GM18507 (cell line): ENCODE data around the gene PPOX.
A peak's percentile ranks its signal among the peaks of the same experiment; 100 is the strongest.

ENCODE experiments used
- DNase-seq: peaks from one replicate; pipeline ENCODE4 v3.0.0; 2011; ENCODE audit warnings: low read depth; ENCODE audit not compliant: insufficient read length; ENCODE audit errors: extremely low spot score
- FAIRE-seq: peaks from 2 replicates; lab custom pipeline; 2011; peaks lifted over from hg19 to GRCh38; lab: Jason Lieb, UNC

The PPOX gene

GRCh38 chr1:161172349-161172748 is 6.1 kb downstream of the PPOX start:
- no peak for FAIRE-seq
- DNase-seq = no peak

DNA sequence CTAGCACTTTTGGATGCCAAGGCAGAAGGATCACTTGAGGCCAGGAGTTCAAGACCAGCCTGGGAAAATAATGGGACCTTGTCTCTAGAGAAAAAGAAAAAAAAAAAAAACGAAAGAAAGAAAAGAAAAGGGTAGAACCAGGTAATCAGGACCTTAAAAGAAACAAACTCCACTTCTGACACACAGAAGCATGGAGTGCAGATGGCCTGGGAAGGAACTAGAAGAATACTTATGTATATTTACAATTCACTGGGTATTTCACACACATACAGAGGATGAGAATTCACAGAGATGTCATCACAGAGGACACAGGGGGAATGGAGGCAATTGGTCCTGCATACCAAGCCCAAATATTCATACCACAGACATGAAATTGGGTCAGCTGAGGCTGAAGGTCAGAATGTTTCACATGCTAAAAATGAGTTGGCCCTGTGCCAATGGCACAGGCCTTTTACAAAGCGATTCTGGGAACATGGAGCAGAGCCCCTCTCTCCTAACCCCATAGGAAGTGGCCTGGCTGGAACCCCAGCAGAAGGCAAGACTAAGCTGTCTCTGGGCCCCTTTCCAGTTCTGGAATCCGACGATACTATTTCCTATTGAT is 6.7 kb downstream of the PPOX start:
- FAIRE-seq (no peak), DNase-seq (no peak)

GRCh38 chr1:161173711-161174110 is 7.5 kb downstream of the PPOX start:
- no peak for DNase-seq
- no peak for FAIRE-seq

DNA sequence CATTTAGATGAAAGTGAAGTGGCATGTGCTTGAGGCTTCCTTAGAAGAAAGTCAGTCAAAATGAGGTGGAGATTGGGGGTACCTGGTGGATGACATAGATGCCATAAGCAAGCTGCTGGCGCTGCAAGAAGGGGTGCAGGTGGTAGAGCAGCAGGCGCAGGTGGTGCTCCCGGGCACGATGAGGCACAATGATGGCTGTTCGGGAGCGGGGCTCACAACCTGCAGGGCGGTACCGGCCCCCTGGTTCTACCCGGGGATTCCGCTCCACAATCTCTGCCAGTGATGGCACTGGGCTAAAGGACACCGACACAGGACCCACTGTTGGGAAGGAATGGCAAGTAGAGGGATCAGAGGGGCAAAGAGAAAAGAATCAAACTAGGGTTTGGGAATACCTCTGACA is 8.7 kb downstream of the PPOX start:
- no peak for FAIRE-seq
- no peak for DNase-seq

DNA sequence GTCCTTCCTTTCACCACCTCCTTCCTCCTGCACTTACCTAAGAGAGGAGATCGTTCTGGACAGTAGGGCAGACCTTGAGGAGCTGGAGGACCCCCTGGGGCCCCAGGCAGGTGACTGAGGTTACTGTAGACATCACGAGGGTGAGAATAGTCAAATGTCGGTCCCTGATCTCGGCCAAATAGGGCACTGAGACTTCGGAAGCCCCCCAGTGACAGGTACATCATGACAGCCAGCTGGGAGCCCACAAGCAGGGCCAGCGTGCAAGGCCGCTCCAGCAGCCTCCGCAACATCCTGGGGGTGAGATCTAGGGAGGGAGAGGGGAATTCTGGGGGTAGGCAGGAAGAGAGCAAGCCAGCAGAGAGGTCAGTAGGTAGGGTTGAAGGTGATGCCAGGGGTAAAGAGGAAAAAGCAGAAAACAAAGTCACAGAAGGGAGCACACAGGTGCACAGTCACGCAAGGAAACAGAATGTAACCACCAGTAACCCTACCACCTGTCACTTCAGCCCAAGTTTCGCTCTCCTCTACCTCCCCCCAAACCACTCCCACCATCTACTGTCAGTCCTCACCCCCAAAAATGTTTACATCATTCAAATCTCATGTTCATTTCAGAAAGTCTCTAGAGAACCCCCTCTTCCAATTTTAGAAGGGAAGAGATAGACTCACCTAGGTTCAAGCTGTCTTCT is 9.7 kb downstream of the PPOX start:
- peak; percentile 49 for FAIRE-seq
- DNase-seq = no peak

DNA sequence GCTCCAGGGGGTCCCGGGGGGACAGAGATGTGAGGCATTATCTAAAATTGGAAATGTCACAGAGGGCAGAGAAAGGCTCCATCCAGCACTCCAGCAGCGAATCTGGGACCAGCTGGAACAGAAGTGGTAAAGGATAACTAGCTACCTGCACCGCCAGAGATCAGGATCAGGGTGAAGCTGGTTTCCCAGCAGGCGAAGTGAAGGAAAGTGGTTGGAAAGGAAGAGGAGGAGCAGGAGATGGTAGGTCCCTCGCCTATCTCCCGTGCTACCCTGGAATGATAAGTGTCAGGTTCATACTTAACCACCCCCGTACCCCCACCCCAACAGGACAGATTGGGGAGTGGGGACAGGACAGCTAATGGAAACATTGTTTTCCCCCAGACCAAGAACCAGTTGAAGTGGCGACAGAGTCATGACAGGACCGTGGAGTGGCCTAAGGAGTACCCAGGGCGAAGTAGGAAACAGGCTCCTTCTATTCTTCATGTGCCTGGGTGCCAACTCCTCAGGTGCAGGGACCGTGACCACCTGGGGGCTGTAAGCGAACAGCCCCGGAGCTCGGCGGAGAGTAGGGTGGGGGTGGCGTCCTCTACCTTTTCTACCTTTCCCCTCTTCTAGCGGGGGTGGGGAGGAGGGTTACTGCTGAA is 10.4 kb downstream of the PPOX start:
- DNase-seq (no peak), FAIRE-seq (no peak)

GRCh38 chr1:161177112-161177935 is 11.1 kb downstream of the PPOX start, which contains the start of gene B4GALT3:
B4GALT3 (minus strand) TSS chr1:161177507; CDS start chr1:161176060, 1,447 bp downstream.
- DNase-seq (peak; percentile 89), FAIRE-seq (peak; percentile 72)

DNA sequence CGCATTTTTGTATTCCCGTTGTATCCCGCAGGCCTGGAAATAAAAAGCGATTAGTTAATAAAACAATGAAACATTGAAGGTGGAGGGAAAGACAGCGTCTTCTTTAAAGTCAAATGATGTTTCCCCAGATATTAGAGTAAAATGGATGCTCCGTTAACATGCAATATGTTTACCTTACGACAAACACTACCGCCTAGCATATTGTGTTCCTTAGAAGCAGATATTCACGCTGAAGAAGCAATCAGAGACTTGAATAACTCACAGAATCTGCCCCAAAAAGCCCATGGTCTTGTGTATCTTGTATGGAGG is 11.7 kb downstream of the PPOX start:
- FAIRE-seq = no peak
- DNase-seq = no peak

- no peak for DNase-seq
- FAIRE-seq = no peak
Measured at GRCh38 chr1:161179698-161180097, 13.5 kb downstream of the PPOX start.

GRCh38 chr1:161180639-161181038 is 14.4 kb downstream of the PPOX start:
- no peak for DNase-seq
- FAIRE-seq = no peak

DNA sequence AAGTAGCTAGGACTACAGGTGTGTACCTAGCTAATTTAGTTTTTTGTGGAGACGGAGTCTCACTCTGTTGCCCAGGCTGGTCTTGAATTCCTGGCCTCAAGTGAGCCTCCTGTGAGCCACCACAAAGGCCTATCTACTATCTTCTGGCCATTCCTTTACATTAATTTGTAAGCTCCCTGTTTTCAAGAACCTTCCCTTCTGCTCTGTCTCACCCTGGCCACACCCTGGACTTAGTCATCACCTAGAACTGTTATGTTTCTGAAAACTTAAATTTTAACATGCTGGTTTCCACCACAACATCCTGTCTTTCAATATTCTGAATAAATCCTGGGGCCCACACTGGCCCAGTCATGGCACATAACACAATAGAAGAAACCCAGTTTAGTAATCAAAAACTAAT is 16.0 kb downstream of the PPOX start:
- DNase-seq (peak; percentile 30), FAIRE-seq (peak; percentile 94)

- DNase-seq = peak; percentile 75
- peak; percentile 98 for FAIRE-seq
Measured at GRCh38 chr1:161185282-161185682, 19.1 kb downstream of the PPOX start.

GRCh38 chr1:161185732-161186311 is 19.6 kb downstream of the PPOX start:
- no peak for FAIRE-seq
- DNase-seq = no peak

DNA sequence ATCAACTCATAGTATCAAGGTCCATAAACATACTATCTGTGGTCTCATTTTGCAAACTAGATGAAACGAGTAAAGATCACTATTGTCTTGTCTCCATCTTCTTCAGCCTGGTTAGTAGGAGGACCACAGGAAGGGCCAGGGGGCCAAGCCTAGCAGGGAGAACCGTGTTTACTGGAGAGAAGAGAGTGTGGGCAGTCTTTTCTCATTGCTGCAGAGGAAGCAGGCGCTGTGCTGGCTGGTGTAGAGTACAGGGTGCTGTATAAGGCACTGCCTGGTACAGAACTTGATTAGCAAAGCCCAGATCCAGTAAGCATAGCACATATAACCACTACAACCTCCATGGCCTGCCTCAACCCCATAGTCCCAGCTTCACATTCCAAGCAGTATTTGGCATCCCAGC is 21.1 kb downstream of the PPOX start:
- FAIRE-seq (no peak), DNase-seq (no peak)

GRCh38 chr1:161188381-161188780 is 22.2 kb downstream of the PPOX start:
- FAIRE-seq (no peak), DNase-seq (no peak)

DNA sequence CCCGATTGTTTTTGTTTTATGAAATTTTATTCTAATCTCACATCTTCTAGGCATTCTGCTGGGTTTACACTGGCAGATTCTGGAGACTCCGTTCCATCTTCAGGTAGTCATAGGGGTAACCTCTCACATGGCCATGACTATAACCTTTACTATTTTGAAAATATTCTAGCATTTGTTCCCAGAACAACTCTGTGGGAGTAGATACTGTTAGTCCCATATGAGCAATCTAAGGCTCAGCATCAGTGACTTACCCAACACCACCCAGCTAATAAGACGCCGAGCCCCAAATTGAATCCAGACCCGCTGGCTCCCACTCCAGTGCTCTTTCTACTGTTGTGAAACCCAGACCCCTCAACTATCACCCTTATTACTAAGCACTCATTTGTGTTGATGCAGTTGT is 22.8 kb downstream of the PPOX start:
- FAIRE-seq (no peak), DNase-seq (no peak)

- DNase-seq = no peak
Measured at GRCh38 chr1:161190962-161191521, 24.8 kb downstream of the PPOX start.

GRCh38 chr1:161191971-161192370 is 25.7 kb downstream of the PPOX start:
- no peak for FAIRE-seq
- DNase-seq = no peak

More at GRCh38 chr1:161190962-161191521, 24.8 kb downstream of the PPOX start:
- no peak for FAIRE-seq
